GM19467 (cell line): ENCODE results near the gene ACTR3.

Experiments used
- ATAC-seq: cut with Tn5 transposase; IDR thresholded peaks from one replicate; pipeline ENCODE4 v1.9.1; 2021; ENCODE audit warnings: mild to moderate bottlenecking, moderate library complexity; ENCODE audit not compliant: unreplicated experiment

Gene ACTR3

DNA sequence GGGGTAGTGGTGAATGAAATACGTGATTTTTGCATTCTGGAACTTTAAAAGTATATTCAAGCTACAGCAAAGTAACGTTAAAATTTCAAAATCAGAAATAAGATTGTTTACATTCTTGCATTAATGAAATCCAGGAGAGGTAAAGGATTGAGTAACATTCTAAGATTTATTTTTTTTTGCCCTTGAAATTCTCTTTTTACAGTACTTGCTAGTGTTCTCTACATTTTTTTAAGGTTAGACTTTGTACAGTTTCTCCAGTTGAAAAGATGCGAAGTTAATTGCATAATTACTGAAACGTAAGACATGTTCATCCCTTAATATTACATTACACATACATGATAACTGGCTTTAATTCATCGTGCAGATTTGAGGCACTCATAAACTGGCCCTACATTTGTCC is 74.5 kb downstream of the ACTR3 start:
- ATAC-seq, result no peak

DNA sequence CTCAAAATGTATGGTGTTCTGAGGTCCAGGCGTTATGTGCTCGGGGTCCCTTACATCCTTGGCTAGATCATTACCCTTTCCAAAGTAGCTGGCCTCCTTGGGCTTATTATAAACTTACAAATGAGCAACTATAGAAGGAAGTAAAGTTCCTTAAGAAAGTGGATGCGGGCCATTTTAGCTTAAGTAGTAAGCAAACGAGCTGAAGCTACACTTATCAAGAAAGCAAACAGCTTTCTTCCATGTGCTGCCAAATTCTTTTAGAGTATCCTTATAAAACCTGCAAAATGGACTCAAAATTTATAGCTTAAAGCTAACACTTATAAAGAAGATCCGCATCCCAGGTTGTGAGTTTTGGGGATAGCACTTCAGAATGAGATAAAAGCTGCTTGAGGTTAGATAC is 75.3 kb downstream of the ACTR3 start:
- ATAC-seq, result no peak

DNA sequence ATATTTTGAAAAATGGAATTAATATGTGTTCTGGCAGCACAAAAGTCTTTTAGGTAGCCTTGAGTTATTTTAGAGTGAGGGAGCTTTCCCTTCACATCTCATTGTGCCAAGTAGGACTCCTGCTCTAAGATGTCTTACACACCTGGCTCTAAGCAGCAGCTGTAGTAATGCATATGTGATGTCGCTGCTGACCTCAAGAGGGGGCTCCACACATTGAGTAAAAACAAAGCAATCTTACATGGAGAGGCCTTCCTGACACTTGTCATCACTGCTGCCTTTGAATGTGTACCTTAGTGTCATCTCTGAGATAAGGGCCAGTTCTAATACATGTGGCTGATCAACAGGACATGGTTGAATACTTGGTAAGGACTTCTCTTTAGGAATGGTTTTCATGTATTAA is 75.8 kb downstream of the ACTR3 start:
- peak; percentile 70 for ATAC-seq

DNA sequence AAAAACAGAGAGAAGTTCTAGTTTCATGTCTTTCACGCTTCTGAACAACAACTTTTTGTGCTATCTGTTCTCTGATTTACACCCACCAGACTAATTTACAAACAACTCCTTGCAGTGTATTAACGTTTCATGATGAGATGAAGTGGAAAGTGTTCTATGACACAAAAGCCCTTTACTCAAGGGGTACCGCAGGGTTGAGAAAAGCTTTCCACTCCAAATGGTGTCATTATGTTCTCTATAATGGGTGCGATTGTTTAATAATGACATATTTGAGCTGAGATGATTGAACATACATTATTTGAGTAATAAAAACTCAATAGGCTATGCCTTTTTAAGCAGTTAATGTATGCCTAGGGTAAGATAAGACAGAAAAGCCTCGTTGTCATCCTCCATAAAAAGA is 76.3 kb downstream of the ACTR3 start:
- ATAC-seq, result no peak

DNA sequence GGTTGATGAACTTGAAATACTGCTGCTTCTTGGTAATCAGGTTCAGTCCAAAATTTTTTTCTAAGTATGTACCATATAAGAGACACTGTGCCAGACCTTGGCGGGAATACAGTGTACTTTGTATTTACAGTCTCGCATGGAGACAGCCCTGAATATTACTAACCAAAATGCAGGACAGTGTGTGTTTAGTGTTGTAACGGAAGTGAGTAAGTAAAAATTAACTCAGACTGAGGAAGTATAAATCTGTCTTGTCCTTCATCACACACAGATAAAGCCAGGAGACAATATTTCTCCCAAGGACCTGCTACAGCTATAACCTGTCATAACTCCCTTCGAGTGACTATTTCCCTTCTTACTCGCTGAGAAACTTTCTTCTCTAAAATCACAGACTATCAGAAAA is 76.9 kb downstream of the ACTR3 start:
- ATAC-seq, result peak; percentile 54

DNA sequence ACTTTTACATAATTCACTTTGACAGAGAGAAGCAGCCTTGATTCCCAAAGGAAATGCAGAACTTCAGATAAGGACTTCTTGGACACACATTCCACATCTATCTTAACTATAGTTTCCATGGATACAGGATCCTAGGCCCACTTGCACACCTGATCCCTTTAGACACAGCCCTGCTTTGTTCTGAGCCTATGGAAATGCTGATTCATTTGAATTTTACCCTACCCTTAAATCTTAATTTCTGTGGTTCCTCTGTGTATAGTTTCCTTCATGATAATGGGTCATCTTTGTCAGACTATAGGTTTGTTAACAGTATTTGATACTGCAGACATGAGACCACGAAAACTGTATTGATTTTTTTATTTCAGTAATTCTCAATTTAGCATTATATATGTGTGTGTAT is 77.4 kb downstream of the ACTR3 start:
- no peak for ATAC-seq

DNA sequence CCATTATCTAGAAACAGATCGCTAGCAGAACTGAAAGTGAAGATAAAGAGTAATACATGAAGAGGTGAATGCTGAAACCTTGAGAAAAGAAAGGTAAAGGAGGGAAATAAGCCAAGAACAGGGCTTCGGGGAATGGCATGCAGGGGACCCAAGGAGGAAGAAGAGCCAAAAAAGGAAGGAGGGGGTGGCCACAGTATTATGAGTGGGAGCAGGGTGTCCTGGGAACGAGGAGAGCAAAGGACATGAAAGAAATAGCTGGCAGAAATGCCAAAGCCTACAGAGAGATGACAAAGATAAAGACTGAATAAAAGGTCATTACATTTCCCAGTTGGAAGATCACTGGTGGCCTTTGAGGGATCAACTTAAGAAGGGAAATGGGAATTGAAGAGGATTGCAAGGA is 82.9 kb downstream of the ACTR3 start:
- ATAC-seq, result no peak

DNA sequence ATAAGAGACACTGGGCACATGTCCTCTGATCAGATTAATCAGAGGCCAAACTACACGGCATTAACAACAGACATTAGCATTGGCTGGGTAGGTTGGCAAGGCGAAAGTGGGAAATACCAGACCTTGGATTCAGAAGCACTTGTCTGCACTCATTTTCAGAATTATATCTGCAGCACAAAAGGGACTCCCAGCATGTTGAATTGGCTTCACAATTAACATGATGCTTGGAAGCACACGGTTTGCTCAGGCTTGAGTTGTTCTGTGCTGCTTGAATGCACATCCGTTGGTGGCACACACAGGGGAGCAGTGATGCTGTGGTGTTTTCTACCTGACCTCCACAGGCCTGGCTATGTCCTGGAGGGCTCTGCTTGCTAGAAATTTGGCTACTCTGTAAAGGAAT is 83.9 kb downstream of the ACTR3 start:
- ATAC-seq, result no peak

DNA sequence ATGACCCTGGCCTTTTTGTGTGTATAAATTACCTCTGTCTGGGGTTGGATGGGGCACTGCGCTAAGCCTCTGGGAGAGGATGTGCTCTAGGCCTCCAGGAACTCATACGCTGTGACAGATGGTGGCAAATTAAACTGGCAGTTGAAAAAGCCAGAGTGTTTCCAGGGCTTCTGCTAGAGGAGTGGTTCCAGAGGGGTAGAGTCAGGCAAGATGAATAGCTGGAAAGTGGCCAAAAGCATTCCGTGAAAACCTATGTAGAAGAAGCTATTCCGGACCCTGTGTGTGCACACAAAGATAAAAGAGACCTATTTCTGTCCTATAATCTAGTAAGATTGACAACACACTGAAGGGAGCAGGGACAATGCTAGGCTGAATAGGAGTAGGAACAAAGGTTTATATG is 84.8 kb downstream of the ACTR3 start:
- ATAC-seq, result no peak

DNA sequence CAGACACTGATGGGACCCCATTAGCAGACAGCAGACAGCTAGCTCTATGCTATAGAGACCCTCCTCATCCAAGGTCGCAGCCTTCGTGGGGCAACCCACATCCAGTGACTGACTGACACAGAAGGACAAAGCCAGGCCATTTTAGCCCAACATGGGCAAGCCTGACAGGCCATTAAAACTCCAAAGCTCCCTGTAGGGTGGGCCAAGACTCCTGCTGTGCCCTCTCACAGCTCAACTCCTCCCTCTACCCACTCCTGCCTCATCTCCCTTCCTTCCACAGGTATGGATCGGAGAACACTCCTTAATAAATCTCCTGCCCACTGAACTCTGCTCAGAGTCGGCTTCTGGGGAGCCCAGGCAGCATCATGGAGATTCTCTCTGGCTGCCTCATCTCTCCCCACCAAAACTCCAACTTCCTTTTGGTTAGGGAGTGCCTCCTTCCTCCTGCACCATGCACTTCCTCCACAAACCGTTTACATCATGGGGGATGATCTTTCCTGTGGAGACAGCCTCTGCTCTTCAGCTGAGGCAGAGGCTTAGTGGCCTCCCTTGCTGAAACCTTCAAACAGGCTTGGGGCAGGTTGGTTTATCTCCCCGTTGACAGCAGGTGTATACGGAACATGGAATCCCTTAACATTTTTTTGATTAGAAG is 86.5 kb downstream of the ACTR3 start:
- ATAC-seq, result no peak

DNA sequence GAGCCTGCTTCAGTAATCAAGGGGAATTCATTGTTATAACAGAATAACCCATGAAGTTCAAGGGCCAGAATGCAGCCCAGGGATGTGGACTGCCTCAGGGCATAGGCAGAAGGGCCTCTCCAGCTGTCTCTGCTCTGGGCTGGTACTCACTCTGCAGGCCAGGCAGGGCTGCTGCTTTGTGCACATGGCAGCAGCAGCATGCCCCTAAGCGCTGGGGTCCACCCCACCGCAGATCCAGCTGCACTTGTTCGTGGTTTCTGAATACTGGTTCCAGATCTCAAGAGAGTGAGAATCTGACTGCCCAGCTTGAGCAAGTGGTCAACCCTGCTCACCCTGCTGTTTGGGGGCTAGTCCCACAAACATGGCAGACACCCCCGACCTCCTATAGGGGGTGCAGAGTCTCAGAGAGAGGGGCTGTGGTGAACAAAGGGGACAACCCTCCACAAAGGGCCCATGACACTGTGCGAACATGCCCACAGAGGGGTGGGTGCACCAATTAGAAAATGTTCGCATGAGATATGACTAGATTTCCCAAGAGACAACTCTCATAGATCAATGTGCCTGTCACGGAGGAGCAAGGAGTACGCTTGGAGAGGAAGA is 87.3 kb downstream of the ACTR3 start:
- ATAC-seq, result no peak

DNA sequence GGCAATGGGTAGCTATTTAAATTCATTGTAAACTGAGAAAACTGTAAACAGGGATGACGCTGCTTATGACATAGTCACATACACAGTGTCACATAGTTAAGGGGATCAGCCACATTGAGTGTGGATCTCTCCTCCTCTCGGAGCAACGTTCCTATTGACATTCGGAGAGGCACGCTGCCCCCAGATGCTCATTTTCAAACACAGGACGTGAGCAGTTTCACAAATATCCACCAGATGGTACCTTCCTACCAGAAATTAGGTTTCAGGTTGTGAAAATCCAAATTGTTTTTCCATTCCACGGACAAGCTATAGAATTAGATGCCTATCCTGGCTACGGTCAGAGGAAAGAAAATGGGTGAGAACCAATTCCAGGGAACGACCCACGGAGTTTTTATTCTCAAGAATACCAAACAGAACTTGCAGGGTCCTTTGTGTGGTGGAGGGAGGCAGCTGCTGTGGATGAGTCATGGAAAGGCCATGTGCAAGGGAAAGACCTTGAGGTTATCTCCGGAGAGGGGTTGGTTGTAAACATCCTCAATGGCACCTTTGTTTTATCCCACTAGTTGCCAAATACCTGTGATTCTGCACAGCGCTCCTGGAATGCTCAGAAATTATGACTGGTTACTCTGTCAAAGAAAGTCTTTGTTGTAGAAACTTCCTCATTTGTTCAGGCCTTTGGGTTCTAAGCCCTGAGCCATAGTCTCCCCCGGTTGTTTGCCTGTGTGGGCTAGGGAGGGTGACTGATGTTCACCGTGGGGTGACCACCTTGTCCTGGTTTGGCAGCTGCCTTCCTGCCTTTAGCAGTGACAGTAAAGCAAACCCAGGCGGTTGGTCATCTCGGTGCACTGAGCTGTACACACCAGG is 88.0 kb downstream of the ACTR3 start:
- no peak for ATAC-seq

DNA sequence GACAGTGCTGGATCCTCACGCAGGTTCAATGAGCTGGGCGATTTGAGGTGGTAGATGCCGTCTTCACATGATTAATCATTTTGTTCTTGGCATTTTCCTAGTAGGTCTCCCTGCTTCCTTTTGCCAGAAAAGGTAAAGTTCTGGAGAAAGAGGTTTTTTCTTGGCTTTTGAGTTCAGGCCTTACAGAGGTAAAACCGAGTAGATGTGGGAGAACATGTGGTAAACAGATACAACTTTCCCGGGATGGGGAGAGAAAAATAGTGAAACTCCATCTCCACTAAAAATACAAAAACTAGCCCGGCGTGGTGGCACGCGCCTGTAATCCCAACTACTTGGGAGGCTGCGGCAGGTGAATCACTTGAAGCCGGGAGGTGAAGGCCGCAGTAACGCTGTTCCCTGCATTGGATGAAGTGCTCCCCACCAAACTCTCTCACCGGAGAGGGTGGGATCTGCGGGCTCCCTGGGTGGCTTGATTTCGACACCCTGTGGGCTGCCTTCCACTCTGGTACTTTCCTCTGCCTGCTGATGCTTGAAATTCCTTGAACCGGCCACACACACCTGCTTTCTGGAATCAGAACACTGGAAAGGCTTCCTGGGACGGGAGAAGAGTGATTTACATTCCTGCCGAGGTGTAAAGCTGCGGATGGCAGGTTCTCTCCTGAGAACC is 88.8 kb downstream of the ACTR3 start:
- no peak for ATAC-seq

DNA sequence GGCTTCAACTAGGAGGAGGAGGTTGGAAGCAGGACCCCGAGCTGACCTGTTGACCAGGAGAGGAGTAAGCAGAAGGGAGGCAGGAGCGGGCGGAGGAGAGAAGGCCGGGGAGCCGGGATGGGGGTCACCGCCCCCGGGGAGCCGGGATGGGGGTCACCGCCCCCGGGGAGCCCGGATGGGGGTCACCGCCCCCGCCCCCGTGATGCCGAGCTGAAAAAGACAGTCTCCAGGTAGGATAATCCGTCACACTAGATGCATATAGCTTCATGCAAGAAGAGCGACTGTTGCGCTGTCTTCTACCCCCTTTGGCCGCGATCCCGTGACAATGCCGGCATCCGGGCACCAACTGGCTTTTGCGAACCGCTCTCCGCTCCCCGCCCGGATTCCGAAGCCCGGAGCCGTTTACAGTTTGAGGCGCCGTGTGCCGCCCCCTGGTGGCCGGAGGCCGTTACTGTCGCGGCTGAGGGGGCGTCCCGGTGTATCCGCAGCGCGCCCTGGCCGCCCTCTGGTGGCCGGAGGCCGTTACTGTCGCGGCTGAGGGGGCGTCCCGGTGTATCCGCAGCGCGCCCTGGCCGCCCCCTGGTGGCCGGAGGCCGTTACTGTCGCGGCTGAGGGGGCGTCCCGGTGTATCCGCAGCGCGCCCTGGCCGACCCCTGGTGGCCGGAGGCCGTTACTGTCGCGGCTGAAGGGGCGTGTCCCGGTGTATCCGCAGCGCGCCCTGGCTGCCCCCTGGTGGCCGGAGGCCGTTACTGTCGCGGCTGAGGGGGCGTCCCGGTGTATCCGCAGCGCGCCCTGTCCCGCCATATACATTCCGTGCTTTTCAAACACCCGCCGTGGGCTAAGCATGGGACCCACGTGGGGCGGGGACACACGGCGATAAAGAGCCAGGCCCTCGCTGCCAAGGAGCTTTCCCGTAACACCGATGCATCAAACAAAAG is 89.6 kb downstream of the ACTR3 start:
- no peak for ATAC-seq

DNA sequence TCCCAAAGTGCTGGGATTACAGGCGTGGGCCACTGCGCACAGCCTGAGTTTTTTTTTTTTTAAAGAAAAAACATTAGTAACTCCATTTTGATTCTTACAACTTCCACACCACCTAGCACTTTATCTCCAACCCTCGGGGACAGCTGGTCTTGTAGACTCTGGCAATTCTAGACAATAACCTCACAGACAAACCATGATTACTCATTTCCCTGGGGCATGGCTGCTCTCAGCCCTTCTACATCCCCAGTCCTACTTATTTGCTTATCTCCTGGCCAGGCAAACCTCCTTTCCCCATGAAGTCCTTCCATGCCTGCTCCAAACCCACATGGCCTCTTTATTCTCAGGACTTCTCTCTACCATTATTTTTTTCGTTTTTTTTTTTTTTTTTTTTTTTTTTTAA is 91.1 kb downstream of the ACTR3 start:
- ATAC-seq, result no peak

DNA sequence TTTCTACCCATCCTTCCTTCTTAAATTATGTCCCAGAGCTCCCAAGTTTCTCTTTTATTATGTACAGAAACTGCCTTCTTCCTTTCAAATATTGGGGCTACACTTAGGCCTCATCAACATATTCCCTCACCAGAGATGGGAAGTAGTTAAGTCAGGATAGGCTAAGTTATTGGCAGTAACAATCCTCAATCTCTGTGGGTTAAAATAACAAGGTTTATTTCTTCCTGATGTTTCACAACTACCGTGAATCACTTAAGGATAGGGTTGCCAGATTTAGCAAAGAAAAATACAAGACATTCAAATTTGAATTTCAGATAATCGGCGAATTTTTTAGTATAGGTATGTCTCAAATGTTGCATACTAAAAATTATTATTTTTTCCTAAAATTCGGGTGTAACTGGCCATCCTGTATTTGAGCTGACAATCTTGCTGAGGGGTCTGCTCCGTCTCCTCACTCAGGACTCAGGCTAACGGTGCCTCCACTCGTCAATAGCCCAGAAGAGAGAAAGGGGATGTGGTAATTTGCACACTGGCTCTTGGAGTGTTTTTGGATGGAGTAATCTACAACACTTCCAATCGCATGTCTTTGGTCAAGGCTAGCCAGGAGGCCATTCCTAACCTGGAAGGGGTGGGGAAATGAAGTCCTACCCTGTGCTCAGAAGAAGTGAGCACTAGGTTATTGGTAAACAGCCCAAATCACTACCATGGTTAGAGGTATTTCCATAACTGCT is 91.7 kb downstream of the ACTR3 start:
- ATAC-seq, result no peak

DNA sequence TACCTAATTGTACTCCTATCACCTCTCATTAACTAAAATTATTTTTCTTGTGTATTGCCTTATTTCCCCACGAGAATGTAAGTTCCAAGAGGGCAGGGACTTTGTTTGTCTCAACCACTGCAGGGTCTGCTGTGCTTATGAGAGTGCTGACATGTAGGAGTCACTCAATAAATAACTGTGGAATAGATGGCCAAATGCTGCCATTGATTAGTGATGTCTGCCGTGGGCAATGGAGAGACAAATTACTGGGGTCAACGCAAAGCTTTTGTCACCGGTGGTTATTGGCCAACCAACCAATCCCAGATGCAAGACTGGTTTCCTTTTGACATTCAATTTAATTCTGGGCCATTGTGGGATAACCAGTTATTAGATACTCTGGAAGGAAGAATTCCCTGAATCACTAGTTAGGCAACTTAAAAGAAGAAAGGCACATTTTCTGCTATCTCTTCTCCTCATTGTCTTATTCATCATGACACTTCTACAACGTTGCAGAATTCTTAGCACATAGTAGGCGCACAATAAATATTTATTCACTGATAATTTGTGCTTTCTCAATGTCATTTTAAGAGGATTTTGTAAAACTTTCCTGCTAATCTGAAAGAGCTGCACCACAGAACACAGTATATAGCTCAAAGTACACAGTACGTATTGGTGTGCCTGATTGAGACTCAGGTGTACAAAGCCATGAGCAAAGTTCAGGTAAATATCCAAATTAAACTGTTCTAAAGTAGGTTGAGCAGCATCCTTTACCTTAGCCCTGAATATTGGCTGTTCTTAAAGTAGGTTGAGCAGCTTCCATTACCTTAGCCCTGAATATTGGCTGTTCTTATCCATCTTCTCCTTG is 95.9 kb downstream of the ACTR3 start:
- ATAC-seq, result no peak

DNA sequence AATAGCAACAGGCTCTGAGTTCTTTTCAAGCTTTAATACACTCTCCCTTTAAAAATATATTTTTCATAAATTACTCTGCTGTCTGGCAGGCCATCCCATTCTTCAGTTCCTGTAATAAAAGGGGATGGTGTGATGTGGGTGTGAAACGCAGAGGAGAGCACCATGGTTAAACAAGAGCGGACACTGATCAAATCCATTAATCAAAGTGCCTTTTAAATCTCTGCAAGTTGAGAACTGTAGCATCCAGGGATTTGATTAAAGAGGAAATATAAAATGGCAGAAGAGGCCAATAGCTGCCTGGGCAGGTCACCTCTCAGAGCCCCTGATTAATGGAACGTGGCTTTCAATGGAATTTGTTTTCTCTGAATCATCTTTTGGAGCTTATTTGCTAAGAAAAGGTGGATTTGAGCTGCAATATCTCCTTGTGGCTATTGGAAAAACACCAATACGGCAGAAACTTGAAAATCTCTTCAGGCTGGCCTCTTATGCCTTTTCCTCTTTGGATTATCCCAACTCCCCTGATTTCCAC is 96.9 kb downstream of the ACTR3 start:
- no peak for ATAC-seq

DNA sequence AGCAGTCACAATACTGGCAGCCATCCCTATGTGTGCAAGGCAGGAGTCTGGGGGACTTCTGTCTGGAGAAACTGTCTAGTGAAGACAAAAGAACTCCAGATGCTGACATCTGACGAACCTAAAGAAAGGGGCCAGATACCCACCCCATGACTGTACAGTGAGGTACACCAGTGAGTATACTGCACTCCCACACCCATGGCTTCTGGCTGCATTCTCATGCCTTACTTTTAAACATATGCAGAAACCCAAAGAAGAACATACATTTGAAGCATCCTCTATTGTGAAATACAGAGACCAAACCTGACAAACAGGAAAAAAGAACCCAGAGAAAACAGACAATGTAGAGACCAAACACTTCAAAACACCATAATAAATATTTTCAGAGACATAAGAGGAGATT is 102.2 kb downstream of the ACTR3 start:
- no peak for ATAC-seq
